Fibroblast of skin of left biceps (primary cell): Measurements from ENCODE around the gene ABHD10.

ENCODE experiments used
- DNase-seq, 2 experiments: peaks; one replicate each; pipeline ENCODE4 v3.0.0-alpha.2; 2013; ENCODE audit warnings: low read depth in 2 of 2

Gene ABHD10

GRCh38 chr3:111978583-111979433, at the start of gene ABHD10:
ABHD10 (plus strand) TSS chr3:111979026; CDS start chr3:111979062, 36 bp downstream.
- DNase-seq = peak; percentile 94 to 95

- no peak for DNase-seq
Observed at GRCh38 chr3:111929484-111929883, 49.3 kb upstream of the ABHD10 start.

- DNase-seq = no peak
Observed at GRCh38 chr3:111932946-111933345, 45.9 kb upstream of the ABHD10 start.

- DNase-seq = peak; percentile 57 to 62
Observed at GRCh38 chr3:111936191-111936841, 42.5 kb upstream of the ABHD10 start.

GRCh38 chr3:111936967-111937366, 41.9 kb upstream of the ABHD10 start:
- no peak for DNase-seq

- no peak for DNase-seq
Observed at GRCh38 chr3:111937871-111938270, 41.0 kb upstream of the ABHD10 start.

- no peak for DNase-seq
Observed at GRCh38 chr3:111939873-111940272, 39.0 kb upstream of the ABHD10 start.

- no peak for DNase-seq
Observed at GRCh38 chr3:111943533-111943932, 35.3 kb upstream of the ABHD10 start.

GRCh38 chr3:111944372-111944771, 34.5 kb upstream of the ABHD10 start:
- DNase-seq = no peak

- DNase-seq = no peak
Observed at GRCh38 chr3:111947231-111947630, 31.6 kb upstream of the ABHD10 start.

GRCh38 chr3:111948786-111949185, 30.0 kb upstream of the ABHD10 start:
- DNase-seq = no peak

- DNase-seq = no peak
Observed at GRCh38 chr3:111949712-111950111, 29.1 kb upstream of the ABHD10 start.

GRCh38 chr3:111951032-111951431, 27.8 kb upstream of the ABHD10 start:
- DNase-seq = no peak

- DNase-seq = no peak
Observed at GRCh38 chr3:111952086-111952485, 26.7 kb upstream of the ABHD10 start.

GRCh38 chr3:111952866-111953450, 25.9 kb upstream of the ABHD10 start:
- DNase-seq = no peak

GRCh38 chr3:111954228-111954990, 24.4 kb upstream of the ABHD10 start:
- peak; percentile 71 to 72 for DNase-seq

- no peak for DNase-seq
Observed at GRCh38 chr3:111955876-111956275, 22.9 kb upstream of the ABHD10 start.

GRCh38 chr3:111956449-111956848, 22.4 kb upstream of the ABHD10 start:
- DNase-seq = no peak

- DNase-seq = no peak
Observed at GRCh38 chr3:111956995-111957734, 21.7 kb upstream of the ABHD10 start.

- DNase-seq = peak; percentile 42 to 47
Observed at GRCh38 chr3:111961461-111962164, 17.2 kb upstream of the ABHD10 start.

GRCh38 chr3:111963424-111963823, 15.4 kb upstream of the ABHD10 start:
- DNase-seq = no peak
